IPS-NIHi7 (cell line): ENCODE data around the gene ARAP3.

Source experiments
- DNase-seq: peaks from one replicate; pipeline ENCODE4 v3.0.0; 2012; ENCODE audit warnings: mixed read lengths; ENCODE audit errors: extremely low spot score

ARAP3 gene

DNA sequence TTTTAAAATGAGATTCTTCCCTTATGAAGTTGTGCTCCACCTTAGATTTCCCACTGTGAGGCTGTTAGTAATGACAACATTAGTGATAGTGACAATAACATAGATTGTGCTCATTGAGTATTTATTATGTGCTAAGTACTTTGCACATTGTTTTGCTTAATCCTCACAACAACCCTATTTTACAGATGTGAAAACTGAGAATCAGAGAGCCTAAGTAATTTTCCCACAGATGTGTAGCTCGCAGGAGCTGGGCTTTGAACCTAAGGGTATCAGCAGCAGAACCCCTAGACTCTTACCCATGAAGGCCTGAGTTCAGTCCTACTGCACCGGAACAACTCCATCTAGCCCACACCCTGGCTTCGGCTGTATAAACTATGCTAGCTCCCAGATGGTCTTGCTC, 15.6 kb upstream of the ARAP3 start:
- DNase-seq: no peak

- no peak for DNase-seq
Observed at GRCh38 chr5:141696431-141696830, 14.4 kb upstream of the ARAP3 start.

GRCh38 chr5:141695627-141696215, 13.7 kb upstream of the ARAP3 start:
- no peak for DNase-seq

DNA sequence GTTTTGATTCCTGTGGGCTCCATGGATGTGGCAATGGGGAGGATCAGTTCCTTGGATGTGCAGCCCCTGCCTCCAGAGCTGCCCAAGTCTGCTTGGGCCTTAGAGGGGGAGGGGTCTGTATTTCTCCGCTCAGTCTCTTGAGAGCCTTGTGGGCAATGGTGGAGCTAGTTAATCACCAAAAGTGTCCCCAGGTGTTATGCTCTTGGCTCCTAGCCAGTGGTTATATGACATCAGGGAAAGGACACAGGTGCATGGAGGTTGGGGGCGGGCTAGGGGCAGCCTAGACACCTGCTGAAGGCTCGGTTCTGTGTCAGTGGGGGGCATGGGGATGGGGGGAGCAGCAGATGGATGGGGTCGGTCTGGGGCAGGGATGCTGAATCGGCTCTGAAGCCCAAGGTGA, 12.4 kb upstream of the ARAP3 start:
- no peak for DNase-seq

DNA sequence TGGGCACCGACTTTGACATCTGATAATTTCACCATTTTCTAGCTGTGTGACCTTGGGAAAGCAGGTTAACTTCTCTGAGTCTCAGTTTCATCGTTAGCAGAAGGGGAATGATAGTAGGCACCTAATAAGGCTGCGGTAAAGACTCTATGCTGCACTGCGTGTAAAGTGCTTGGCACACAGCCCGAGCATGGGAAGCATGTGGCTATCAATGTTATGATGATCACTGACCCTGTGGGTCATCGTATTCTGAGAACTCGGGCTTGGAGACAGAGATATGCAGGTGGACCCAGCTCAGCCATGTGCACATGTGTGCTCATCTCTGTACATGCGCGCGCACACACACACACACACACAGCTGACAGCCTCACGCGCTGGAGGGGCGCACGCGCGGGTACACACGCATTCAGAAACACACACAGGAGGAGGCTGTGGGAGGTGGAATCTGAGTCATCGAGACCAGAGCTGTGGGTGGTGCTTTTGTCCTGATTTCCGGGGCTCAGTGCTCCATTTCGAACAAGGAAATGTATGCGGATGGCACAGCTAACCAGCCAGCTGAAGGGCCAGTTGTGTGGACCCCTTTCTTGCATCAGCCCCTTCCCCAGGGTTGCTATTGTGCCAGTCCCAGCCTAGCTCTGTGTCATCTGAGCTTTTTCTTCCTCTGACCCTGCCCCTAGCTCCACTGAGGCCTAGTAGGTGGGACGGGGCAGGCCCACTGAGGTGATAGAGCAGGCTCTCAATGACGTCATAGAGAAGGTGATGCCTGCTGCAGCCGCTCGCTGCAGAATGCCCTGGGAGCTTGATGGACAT, 11.1 kb upstream of the ARAP3 start:
- DNase-seq: no peak

GRCh38 chr5:141692533-141692888, 10.5 kb upstream of the ARAP3 start:
- no peak for DNase-seq

DNA sequence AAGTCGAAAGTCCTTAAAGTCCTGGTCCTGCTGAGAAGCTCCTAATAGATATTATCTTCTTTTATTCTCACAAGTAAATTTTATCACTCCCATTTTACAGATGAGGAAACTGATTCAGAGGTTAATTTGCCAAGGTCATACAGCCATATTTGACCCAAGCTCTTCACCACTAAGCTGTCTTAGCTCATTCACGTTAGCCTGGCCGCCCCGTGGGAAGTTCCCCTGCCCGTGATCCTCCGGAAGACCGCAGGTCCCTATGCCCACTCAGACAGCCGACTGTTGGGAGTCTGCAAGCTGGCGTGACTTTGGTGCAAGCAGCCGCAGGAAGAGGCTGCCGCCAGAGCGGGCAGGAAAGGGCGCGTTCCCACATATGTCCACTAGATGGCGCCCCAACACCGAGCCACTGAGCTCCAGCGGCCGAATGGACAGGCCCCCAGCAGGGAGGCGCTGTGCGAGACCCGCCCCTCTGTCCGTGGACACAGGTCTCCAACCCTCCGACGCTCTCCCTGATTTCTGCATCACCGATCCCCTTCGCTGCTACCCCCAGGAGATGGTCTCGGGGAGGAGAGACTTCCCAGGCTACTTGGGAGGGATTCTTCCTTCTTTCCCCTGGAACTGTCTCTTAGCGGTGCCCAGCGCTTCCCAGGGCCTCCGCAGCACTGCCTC, 10.0 kb upstream of the ARAP3 start:
- peak; percentile 82 for DNase-seq

DNA sequence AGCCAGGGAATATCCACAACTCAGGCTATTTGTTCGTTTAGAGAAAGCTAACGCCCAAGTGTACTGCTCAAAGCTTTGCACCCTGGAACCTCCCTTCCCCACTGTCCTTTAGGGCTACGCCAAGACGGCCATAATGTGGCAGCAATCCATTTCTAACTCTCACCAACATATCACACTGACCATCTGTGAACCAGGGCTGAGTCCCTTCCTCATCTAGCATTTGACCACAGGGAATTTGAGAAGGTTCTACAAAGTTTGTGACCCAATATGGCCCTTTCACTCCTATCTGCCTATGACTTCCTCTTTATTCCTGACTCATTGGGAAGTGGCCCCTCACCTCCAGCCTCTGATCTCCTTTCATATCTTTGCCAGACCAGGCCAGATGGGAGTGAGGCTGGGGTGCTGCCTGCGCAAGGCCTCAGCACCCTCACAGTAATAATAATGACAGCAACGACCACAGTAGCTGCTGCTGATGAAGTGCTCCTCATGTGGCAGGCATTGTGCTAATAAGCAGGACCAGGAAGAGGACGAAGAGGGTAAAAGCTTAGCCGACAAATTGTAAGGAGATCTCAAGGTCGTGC, 9.3 kb upstream of the ARAP3 start:
- no peak for DNase-seq

GRCh38 chr5:141686648-141687416, 4.8 kb upstream of the ARAP3 start:
- peak; percentile 64 for DNase-seq

DNA sequence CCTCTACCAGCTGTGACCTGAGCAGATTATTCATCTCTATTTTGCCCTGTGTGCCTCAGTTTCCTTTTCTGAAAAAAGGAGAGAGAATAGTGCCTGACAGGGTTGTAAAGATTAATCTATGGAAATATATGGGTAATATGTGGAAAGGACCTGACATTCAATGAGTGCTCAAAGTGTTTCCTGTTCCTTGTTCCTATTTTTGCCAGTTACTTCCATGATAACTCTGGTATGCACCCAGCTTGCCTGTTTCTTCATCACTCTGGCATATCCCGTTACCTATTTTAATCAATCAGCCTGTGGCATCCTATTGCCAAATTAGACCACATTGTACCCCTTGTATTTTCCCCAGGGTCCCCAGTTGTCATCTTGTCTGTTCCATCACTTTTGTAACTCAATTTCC, 3.6 kb upstream of the ARAP3 start:
- no peak for DNase-seq

GRCh38 chr5:141683596-141684141, 1.6 kb upstream of the ARAP3 start:
- DNase-seq: no peak

DNA sequence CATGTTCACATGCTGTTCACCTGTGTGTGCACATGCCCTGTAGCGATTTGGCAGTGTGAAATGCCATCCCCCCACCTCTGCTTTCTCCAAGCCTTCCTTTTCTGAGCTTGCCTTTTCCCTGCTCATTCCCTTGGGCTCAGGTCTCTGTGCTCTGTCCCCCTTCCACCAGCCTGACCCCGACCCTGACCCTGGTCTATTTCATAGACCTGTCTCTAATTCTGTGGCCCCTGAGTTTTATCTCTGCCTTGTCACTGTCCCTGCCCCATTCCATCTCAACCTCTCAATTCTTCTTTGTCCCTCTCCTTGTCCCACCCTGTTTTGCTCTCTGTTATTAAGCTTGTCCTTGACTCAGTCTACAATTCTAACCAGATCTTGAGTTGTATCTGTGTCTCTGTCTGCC, 735 bp downstream of the ARAP3 start:
- no peak for DNase-seq

GRCh38 chr5:141680751-141681201, 1.3 kb downstream of the ARAP3 start:
- DNase-seq: peak; percentile 88

GRCh38 chr5:141680178-141680577, 1.9 kb downstream of the ARAP3 start:
- no peak for DNase-seq

DNA sequence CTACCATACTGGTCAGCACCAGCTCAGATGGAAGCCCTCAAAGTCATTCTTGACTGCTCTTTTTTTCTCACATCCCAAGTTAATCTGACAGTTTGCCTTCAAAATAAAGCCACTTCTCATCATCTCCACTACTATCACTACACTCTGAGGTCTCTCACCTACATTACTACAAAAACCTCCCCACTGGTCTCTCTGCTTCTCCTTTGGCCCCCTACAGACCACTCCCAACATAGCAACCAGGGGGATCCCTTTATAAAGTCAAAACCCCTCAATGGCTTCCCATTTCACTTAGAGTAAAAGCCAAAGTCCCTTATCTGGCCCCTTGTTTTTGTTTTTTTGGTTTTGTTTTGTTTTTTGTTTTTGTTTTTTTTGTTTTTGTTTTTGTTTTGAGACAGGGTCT, 4.6 kb downstream of the ARAP3 start:
- peak; percentile 65 for DNase-seq

- DNase-seq: no peak
Observed at GRCh38 chr5:141675672-141676071, 6.4 kb downstream of the ARAP3 start.

- DNase-seq: peak; percentile 70
Observed at GRCh38 chr5:141674747-141675146, 7.3 kb downstream of the ARAP3 start.

DNA sequence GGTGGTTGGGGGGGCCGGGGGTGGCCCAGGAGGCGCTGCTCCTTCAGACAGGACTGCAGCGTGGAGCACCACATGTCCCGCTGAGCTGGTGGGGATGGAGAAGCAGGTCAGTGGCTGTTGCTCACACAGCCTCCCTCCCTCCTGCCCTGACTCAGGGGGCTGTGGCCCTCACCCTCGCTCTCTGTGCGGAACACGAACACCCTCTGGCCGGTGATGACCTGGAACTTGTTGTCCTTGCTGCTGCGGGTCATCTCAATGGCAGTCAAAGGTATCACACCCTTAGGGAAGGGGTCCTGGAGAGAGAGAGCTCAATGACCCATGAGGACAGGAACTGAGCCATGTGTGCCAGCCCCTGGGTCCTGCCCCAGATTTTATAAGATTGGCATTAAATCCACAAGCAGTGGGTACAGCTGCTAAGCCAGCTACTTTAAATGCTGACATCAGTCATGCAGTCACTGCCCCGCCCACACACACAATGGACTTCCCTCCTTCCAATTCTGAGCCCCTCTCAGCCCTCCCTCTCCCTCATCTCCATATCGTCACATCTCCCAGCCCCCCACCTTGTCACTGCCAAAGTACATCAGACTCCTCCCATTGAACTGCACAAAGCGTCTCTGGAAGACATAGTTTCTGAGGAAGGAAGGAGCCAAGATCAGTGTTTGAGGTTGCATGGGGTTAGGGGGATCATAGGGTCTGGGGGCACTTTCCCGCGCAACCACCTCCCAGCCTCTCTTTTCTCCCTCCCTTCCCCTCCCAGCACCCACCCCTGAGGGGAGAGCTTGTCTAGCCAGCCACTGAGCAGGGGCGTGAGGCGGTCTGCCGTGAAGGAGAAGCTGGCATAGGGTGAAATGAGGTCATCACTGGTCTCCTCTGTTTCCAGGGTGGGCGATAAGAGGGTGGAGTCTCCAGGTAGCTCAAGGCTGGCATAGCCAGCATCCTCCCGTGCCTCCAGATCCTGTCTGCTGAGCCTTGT, 8.9 kb downstream of the ARAP3 start:
- DNase-seq: peak; percentile 31

- no peak for DNase-seq
Observed at GRCh38 chr5:141672071-141672840, 9.8 kb downstream of the ARAP3 start.

- peak; percentile 27 for DNase-seq
Observed at GRCh38 chr5:141669520-141669919, 12.5 kb downstream of the ARAP3 start.
